Cardiac fibroblast (primary cell): ENCODE measurements around the gene LMX1A.
A peak's percentile ranks its signal among the peaks of the same experiment; 100 is the strongest.

ENCODE experiments used
- DNase-seq, 2 donors: peaks; one replicate each; pipeline versions ENCODE4 v3.0.0 to v3.0.0-alpha.2; 2010; ENCODE audit warnings: low read depth in 2 of 2
- H3K4me3 ChIP-seq, 2 donors: replicated peaks in 1 of 2; 1 replicate in 1 of 2; 2 replicates in 1 of 2; pipeline ENCODE4 v1.5.1; 2011; ENCODE audit warnings: low read depth in 2 of 2, low read length in 2 of 2, mild to moderate bottlenecking in 2 of 2, moderate library complexity in 1 of 2
- TF ChIP-seq, protein P1 (sequence below): IDR thresholded peaks from one replicate; pipeline ENCODE4 v1.5.1; 2011; ENCODE audit warnings: low read depth, mild to moderate bottlenecking, low read length, inconsistent platforms

Gene LMX1A

DNA sequence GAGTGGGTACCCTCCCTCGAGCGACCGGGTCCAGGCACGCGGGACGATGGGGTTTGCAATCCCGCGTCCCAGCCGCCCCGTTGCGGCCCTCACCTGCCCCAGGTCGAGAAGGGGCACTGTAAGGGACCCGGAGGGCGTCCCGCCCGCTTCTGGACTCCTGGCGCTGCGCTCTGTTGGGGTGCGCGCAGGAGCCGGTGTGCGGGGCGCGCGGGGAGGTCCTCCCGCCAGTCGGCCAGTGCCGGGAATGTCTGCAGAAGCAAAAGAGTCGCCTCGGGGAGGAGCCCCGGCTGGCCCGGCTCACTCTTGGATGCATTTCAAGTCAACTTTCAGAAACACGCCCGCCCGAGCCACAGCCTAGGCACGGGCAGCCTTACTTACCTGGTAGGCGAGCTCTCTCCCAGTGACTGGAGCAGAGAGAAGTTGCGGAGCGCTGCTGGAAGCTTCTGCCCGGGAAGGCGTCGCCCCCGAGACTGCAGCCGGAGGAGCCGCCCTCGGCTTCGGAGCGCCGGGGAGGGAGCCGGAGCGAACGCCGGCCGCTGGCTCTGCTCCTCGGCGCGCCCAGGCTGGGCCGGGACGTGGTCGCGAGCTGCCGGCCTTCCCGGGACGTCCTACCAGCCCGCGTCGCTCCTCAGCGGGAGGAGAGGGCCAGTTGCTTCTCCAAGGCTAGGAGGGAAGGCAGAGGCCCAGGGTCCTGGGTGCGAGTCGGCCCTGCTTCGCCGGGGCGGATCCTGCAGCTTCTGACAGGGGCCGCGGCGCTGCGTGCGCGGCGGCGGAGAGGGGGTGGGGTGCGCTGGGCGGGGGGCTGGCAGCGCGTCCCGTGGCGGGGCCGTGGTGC lies at the start of gene LMX1A:
Gene LMX1A, minus strand, starts transcription at position 739 of the 835 bp plus-strand sequence. CDS start 1,156 bp downstream, outside the sequence.
- peak within 1 kb of the TSS in 1 of 2 donors; percentile 35 for H3K4me3 ChIP-seq
- peak in 1 of 2 donors; percentile 18 for DNase-seq
- TF ChIP-seq, protein P1, sequence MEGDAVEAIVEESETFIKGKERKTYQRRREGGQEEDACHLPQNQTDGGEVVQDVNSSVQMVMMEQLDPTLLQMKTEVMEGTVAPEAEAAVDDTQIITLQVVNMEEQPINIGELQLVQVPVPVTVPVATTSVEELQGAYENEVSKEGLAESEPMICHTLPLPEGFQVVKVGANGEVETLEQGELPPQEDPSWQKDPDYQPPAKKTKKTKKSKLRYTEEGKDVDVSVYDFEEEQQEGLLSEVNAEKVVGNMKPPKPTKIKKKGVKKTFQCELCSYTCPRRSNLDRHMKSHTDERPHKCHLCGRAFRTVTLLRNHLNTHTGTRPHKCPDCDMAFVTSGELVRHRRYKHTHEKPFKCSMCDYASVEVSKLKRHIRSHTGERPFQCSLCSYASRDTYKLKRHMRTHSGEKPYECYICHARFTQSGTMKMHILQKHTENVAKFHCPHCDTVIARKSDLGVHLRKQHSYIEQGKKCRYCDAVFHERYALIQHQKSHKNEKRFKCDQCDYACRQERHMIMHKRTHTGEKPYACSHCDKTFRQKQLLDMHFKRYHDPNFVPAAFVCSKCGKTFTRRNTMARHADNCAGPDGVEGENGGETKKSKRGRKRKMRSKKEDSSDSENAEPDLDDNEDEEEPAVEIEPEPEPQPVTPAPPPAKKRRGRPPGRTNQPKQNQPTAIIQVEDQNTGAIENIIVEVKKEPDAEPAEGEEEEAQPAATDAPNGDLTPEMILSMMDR = no peak

DNA sequence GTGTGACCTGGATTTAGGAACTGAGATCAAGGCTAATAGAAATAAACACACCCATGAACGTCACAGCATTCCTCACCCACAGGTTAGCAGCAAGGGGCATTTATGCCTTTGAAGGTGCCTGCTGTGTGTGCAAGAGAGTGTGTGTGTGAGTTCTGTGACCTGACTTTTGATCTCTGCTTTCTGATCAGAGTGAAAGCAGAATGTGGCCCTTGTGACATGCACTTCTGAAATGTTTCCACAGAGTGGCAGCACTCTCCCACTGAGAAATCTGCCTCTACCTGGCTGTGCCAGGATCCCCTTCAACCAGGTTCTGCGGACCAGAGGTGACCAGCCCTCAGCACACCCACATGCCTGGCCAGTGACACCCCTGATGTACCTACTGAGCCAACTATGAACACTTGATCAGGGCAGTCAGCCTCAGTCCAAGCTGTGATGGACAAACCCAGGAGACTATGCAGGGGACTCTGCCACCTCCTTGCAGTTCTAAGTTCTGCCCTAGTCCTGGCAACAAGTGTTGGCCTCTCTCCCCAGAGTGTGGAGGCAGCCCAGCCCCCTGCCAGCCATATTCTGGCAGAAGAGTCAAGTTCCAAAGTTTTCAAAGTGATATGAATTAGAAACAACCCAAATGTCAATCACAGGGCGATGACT lies 47.4 kb upstream of the LMX1A start:
- H3K4me3 ChIP-seq = no peak overlapping the region
- DNase-seq = peak in 1 of 2 donors; percentile 16
- TF ChIP-seq, protein P1 = peak; percentile 43

DNA sequence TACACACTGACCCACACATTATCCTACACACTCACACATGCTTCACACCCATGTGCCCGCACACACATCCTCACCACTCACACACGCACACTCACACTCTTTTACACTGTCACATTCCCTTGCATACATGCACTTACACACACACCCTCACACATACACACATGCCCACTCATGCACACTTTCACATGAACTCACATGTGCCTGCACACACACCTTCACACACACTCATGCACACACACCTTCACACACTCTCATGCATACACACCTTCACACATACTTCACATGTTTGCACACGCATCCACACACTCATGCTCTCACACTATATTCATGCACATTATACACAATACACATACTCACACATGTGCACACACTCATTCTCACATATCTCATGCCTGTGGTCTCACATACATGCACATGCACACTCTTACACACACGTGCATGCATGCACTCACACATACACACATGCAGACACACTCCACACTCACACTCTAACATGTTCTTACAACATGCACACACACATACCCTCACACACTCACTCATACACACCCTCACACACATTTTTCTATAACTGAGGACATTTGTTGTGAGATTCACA lies 46.1 kb upstream of the LMX1A start:
- TF ChIP-seq, protein P1 = no peak
- no peak overlapping the region for H3K4me3 ChIP-seq
- DNase-seq = no peak

DNA sequence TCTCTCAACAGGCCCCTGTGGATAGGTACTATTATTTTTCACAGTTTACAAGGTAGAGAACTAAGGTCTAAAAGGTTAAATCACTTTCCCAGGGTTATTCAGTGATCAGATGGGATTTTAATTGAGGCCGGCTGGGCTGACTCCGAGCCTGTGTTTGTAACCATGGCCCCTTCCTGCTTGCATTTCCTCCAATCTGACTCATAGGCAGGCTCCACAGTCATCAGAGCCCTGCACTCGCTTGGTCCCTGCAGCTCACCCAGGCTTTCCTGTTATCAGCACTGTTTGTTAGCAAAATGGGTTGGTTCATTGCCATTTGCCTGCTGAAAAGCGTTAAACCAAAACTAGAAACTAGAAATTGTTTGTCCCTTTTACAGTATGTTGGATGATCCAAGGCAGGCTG lies 41.4 kb upstream of the LMX1A start:
- TF ChIP-seq, protein P1 = no peak
- H3K4me3 ChIP-seq = no peak overlapping the region
- peak; percentile 61 to 79 for DNase-seq

DNA sequence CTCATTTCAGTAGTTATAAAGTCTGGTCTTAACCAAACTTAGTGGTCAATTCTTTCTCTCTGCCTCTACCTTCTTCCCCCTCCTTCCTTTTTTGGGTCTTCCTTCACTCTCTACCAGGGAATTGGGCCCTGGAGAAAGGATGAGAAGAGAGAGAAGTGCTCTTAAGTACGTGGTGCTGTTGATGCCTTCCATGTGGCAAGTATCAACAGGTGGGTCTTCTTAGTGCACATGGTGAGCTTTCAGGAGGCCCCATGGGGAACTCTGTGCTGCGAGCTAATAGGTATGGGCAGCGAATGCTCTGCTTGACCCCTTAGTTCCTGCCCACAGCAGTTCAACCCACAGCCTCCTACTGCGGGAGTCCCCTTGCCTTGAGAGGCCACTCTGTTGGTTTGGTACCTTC lies 39.4 kb upstream of the LMX1A start:
- TF ChIP-seq, protein P1 = no peak
- no peak for DNase-seq
- H3K4me3 ChIP-seq = no peak overlapping the region

DNA sequence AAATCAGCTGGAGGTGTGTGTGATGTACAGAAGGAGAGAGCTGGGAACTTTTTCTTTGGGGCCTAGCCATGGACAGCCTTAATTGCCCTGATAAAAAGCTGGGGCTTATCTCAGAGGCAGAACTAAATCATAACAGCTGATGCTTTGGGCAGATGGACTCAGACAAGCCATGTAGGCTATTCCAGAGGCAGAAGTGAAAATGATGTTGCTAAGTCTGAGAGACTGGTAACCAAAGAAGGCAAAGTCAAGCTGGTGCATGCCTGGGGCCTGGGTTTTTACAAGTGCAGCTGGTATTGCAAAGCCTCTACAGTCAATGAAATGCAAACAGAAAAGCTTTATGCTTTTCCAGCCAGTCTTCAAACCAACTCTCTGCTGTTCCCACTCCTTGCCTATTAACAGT lies 39.0 kb upstream of the LMX1A start:
- H3K4me3 ChIP-seq = no peak overlapping the region
- no peak for DNase-seq
- TF ChIP-seq, protein P1 = no peak
